ENCODE data around the gene NOTCH1.

DNA sequence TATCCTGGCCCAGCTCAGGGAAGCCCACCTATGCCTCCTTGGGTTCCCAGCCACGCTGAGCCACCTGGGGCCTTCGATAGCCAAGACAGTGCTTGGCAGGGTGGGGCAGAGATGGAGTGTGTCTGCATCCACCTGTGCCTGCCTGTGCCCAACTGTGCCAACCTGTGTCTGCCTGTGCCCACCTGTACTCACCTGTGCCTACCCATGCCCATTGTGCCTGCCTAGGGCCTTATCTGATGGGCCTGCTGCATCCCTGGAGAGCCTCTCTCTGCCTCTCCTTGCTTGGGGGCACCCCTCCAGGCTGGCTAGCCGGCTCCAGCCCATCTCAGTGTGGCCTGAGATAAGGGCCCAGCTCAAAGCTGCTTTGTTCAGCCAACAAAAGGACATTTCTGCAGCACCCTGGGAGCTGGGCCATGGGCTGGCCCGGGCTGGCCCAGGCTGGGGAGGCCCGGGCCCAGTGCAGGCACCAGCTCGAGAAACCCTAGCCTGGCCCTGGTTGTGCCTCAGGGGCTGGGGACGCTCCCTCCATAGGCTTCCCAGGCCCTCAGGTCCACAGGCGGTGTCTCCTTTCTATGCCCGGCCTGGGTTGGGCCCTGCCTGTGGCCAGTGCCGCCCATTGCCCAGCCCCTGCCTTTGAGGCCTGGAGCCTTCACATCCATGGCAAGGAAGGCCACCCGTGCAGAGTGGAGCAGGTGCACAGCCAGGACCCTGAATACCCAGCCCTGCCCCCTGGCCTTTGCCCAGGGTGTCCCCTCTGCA, 37.3 kb upstream of the NOTCH1 start:
- TF ChIP-seq EZH2 (IDR thresholded peaks at IDR 0.05) (no peak), POLR2AphosphoS5 (IDR thresholded peaks at IDR 0.05; ENCODE audit: borderline replicate concordance, low read depth, low read length) (no peak), FOXP2 (optimal IDR thresholded peaks at IDR 0.05; ENCODE audit: control extremely low read depth, extremely low read length, insufficient read depth) (no peak)

Data from SK-N-MC (cell line).